HG02870 (cell line): Measurements from ENCODE around the gene IER3.
A peak's percentile ranks its signal among the peaks of the same experiment; 100 is the strongest.

Experiments
- ATAC-seq: cut with Tn5 transposase; IDR thresholded peaks from one replicate; pipeline ENCODE4 v1.9.1; 2021; ENCODE audit warnings: mild to moderate bottlenecking, moderate library complexity; ENCODE audit not compliant: unreplicated experiment

The IER3 gene

GRCh38 chr6:30749554-30750378 lies 5.4 kb upstream of the IER3 start:
- ATAC-seq = no peak

DNA sequence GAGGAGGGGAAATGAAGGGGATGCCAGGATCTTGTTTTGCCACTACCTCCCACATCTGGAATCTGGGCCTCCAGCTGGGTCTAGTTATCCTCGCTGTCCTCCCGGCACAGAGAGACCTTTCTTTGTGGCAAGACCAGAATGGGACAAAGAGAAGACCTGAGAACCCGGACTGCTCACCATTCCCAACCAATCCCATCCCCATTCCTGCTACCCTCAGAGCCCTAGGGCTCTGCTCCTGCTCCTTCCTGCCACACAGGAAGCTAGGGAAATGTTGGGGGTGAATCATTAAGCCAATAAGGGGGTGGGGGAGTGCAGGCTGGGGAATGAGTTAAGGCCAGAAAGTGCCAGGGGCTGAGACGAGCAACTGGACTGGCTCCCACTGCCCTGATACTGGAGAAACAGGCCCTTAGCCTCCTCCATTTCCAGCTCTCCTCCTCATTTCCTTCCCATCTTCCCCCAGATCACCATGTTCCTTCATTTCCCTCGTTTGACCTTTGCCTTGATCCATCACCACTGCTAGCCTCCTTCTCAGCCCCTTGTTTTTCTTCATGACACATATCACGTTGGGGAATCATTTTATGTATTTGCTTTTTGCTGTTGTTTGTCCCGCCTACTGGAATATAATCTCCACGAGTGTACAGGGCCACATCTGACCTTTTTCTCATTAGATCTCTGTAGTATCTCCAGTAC lies 4.6 kb upstream of the IER3 start:
- ATAC-seq = no peak

DNA sequence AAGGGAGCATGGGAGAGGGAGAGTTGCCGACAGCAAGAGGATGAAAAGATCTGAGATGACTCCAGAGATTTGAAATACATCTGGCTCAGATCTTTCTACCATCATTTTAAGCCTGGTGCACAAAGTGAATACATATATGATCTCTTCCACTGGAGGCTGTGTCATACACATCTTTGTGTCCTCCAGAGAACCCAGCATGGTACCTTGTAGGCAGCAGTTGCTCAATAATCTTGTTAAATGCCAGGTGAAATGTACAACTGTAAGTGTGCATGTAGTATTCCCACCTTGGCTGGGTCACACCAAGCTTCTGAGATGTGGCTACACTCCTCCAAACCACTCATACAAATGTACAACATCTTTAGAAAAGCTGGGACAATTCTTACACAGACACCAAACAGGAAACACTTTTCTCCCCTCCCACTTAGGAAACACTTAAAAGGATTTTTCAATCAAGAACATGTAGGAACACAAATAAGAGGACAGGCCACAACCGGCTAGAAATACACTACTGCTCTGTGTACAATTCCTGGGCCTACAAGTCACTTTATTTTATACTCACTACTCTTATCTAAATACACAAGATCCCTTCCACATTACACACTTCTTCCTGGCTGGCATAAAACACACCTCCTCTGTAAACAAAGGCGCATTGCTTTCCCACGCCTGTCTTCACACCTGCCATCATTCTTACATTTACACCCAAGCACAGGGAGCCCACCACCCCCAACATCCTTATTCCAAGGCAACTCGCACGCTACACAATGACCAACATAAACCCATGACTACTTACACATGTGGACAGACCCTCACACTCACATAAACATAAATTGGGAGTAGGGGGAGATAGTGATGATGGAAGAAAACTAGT lies 3.8 kb upstream of the IER3 start:
- ATAC-seq = no peak

DNA sequence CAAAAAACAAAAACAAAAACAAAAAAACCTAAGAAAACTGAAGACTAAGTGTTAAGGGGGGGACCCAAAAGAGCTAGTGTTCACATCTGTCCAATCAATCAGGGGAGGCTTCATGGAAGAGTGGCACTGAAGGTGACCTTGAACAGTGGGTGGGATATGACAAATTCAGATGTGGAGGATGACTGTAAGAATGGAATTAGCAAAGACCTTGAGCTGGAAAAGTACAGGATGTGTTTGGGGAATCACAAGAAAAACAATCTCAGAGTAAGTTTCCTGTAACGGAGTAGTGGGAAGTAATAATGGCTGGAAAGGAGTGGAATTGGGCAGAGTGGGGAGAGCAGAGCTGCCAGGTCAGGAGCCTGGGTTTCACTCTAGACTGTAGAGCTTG lies 2.9 kb upstream of the IER3 start:
- ATAC-seq = no peak

DNA sequence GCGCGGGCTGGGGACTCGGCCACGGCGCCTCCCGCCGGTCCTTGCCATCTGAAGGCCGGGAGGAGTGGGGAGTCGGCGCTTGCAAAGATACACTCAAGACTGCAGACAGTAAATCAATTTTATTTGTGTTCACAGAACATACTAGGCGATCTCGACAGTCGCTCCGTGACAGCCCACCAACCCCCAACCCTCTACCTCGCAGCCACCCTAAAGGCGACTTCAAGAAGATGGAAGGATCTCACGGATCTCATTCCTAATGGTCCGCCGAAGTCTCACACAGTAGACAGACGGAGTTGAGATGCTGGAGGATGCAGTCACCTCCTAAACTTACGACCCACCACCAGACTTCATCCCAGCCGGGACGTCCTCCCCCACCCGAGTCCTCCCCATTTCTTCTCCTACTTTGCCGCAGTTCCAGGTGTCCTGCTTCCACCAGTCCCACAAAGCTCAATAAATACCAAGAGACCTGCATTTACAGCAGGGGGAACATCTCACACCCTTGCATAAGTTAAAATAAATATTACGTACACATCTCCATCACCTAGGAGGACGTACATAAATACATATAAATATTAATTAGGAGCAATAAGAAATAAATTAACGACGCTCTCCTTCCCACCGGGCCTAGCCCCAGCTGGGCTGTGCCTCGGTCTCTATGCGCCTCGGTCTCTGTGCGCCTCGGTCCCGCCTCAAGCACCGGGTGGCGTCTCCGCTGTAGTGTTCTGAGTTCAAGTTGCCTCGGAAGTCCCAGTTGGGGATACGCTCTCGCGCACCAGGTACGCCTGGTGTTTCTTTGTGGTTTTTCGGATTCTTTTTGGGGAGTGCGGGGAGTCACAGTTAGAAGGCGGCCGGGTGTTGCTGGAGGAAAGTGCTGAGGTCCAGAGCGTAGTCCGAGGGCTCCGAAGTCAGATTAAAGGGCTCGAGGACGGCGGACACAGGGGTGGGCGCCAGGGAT lies 971 bp downstream of the IER3 start:
- peak; percentile 21 for ATAC-seq

DNA sequence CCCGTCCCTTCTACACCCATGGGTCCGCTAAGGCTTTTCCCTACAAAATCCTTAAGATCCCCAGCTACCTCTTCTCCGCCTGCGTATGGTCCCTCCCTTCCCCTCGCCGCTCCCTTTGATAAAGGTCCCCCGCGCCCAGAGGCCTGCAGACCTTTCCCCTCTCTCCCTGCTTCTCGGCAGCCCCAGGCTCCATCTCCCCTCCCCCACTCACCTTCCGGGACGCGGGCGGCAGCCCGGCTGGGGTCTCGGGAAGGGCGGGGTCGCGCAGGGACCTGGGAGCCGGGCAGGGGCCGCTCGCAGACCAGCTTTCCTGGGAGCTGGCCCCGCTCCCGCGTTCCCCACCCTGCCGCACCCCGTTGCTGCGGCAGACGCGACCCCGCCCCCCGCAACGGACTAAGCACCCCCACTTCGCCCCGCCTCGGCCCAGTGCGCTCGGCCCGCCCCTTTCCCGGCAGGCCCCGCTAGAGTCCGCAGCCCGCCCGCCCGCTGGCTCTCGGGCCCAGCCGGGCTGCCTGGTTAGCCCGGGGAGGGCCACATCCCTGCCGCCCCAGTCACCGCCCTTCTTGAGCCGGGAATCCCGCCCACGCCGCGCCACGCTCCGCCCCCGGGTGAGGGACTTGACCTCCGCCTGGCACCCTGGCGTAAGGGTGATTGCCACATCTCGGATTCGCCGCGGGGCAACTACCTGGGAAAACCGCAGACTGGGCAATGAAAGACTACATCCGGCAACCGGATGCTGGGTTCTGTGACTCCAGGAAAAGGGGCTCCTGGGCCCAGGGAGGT lies 1.8 kb downstream of the IER3 start, which contains the start of gene FLOT1:
Gene FLOT1 (minus strand): TSS at position 372 of the 783 bp plus-strand sequence. CDS start 498 bp downstream, outside the sequence.
- ATAC-seq = peak; percentile 64

DNA sequence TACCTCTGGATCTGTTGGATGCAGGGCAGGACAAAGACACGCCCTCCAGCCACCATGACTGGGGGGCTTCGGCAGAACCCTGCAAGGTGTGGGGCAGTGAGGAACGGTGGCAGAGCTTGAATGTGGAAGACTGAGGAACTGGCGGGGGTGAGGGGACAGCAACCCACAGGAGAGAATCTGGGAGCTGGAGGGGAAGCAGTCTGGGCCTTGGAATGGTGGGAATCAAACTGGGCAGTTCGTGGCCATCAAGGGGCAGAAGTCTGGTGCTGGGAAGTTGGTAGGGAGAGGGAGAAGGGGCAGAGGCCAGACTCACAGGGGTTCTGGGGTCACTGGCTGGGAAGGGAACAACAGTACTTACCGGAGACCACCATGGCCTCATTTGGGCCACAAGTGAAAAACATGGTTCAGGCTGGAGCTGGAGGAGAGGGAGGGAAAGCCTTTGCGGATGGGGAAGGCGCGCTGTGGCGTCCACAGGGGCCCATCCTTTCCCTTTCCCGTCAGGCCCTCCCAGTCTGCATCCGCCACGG lies 2.5 kb downstream of the IER3 start:
- ATAC-seq = no peak

- no peak for ATAC-seq
Observed at GRCh38 chr6:30741063-30741779, 3.1 kb downstream of the IER3 start.

- no peak for ATAC-seq
Observed at GRCh38 chr6:30740540-30740870, 3.8 kb downstream of the IER3 start.

DNA sequence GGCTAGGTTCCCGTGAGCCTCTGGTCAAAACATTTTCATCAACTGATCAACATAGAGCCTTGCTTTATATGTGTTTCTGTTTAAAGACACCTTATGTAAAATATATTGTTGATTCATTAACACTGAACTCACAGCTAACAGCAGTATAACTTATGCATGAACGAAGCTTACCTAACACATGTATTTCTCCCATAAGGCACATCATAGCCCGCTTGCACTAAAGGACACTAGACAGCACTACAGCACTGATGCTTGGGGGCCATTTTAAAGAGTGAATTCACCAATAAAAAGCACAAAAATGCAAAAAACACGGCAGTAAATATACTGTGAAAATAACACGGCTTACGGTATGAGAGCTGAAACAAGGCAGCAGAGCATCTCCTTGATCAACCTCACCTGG lies 5.8 kb downstream of the IER3 start:
- no peak for ATAC-seq

- no peak for ATAC-seq
Observed at GRCh38 chr6:30735668-30736314, 8.6 kb downstream of the IER3 start.

DNA sequence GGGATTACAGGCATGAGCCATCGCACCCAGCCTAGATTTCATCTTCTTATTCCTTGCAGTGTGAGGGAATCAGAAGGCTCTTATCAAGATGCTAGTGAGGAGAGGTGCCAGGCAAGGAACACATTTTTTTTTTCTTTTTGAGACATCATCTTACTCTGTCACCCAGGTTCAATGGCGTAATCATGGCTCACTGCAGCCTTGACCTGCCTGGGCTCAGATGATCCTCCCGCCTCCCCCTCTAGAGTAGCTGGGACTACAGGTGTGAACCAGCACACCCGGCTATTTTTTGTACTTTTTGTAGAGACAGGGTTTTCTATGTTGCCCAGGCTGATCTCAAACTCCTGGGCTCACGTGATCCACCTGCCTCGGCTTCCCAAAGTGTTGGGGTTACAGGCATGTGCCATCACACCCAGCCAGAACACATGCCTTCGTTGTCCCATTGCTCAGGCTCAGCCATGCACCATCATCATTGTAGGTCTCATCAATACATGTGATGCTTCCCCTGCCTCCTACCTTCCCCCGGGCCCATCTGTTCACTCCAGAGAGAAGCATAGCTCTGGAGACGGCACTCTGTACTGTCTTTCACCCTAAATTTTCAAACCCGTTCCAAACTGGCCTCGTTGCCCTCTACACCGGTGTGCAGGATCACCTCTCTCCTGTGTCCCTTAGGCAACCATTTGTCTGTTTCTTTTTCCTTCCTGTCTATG lies 12.0 kb downstream of the IER3 start:
- ATAC-seq = no peak

DNA sequence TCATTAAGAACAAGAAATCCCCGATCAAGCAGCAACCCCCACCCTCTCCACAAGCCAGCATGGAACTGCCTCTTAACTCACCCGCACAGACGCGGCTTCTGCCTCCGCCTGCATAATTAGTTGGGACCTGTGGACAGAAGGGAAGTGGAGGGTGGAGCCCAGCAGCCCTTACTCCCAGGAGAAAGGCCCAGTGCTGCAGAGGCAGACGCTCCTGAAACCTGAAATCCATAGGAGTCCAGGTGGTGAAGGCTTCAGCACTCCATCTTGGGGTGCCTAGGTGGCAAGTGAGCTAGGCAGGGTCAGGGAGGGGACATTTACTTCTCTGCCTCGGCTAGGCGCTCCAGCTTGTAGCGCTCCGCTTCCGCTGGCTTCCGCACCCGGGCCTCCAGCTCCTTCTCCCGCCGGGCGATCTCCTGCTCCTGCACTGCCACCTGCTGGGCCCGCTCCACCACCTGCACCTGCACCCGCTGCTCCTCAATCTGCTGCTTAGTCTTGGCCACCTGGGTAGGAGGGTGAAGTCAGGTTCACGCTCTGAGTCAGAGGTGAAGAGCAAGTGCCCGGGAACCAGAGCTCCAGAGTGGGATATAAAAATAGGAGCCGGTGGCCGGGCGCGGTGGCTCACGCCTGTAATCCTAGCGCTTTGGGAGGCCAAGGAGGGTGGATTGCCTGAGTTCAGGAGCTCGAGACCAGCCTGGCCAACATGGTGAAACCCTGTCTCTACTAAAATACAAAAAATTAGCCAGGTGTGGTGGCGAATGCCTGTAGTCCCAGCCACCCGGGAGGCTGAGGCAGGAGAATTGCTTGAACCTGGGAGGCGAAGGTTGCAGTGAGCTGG lies 13.5 kb downstream of the IER3 start:
- no peak for ATAC-seq

DNA sequence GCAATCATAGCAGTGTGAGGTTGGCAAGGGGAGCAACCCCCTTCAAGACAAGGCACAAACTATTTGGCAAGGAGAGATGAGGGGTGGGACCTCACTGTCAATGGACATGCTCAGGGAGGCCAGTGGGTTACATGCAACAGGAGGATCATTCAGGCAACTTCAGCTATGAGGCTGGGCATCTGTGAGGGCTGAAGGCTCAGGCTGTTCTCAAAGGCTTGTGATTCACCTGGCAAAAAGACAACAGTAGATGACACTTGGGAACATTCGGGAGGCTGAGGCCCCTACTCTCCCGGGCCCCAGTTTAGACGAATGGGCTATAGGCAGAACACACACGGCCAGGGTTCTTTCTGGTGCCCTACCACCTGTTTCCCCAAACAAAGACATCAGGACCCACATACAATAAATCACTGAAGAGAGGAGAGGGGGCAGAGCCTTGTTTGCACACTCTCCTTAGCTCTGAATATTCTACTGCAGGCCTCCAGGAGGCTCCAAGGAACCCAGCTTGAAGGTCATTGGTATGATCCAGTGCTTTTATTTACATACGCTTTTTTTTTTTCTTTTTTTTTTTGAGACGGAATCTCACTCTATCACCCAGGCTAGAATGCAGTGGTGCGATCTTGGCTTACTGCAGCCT lies 16.3 kb downstream of the IER3 start:
- no peak for ATAC-seq

DNA sequence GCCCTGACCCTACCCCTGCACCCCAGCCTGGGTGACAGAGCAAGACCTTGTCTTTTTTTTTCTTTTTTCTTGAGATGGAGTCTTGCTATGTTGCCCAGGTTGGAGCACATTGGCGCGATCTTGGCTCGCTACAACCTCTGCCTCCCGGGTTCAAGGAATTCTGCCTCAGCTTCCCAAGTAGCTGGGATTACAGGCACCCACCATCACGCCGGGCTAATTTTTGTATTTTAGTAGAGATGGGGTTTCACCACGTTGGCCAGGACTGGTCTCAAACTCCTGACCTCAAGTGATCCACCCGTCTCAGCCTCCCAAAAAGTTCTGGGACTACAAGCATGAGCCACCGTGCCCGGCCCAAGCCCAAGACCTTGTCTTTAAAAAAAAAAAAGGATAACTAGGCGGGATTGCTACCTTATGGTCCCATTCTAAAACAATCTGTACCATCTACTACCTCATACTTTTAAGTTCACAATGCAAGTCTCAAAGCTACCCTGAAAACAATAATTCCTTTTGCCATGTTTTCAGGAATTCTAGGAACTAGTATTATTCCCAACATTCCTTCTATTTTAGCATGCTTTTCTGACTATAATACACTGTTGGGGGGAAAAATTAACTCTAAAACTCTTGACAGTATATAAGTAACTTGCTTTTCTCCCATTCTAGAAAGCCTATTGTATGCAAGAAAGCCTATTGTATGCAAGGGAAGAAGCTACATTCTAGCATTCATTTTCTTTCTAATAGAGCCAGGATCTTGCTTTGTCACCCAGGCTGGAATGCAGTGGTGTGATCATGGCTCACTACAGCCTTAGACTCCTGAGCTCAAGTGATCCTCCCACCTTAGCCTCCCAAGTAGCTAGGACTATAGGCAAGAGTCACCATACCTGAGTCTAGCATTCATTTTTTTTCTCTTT lies 17.6 kb downstream of the IER3 start:
- ATAC-seq = no peak
